GM21381 (cell line): ENCODE data around the gene DENND5B.
A peak's percentile ranks its signal among the peaks of the same experiment; 100 is the strongest.
"Not testable (repeated sequence)": the region's sequence is repeated elsewhere in the genome, so short reads cannot be mapped to it uniquely, and the experiment has no call there.

Experiments
- ATAC-seq: cut with Tn5 transposase; IDR thresholded peaks from one replicate; pipeline ENCODE4 v1.9.1; 2021; ENCODE audit warnings: mild to moderate bottlenecking, moderate library complexity; ENCODE audit not compliant: unreplicated experiment

DENND5B gene

DNA sequence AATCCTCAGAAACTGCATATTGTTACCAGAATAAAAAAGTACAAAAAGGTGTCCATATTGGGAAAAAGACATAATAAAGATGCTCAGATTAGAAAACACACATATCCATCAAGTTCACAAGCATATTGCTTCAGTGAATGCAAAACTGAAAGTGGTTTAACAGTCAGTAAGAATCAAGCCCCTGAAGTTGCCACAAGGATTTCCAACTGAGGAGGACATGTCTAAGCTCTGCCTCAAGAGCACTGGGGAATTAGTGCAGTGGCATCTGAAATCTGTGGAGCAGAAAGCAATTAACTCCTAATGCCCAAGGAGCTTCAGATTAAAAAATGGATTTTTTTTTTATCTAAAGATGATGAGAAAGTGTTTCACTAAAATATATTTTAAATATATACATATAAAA is 113.2 kb downstream of the DENND5B start:
- ATAC-seq: peak; percentile 74

DNA sequence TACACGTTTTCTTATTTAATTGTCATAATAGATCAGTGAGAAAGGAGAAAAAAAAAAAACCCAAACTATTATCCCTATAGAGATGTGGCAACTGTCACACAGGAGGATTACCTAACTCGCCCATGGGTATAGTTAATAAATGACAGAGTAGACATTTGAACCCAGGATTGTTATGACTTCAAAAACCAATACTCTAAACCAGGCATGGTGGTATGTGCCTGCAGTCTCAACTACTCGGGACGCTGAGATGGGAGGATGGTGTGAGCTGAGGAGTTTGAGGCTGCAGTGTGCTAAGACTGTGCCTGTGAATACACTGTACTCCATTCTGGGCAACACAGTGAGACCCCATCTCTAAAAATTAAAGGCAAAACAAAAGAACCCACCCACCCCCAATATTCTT is 114.5 kb downstream of the DENND5B start:
- ATAC-seq: no peak

DNA sequence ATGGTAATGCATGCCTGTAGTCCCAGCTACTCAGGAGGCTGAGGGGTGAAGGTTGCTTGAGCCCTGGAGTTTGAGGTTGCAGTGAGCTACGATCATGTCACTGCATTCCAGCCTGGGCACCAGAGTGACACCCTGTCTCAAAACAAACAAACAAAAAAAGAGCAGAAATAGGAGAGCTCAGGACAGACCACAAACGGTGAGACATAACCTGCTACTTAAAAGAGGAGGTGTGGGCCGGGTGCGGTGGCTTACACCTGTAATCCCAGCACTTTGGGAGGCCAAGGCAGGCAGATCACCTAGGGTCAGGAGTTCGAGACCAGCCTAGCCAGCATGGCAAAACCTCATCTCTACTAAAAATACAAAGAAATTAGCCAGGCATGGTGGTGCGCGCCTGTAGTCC is 115.3 kb downstream of the DENND5B start:
- ATAC-seq: not testable (repeated sequence)

DNA sequence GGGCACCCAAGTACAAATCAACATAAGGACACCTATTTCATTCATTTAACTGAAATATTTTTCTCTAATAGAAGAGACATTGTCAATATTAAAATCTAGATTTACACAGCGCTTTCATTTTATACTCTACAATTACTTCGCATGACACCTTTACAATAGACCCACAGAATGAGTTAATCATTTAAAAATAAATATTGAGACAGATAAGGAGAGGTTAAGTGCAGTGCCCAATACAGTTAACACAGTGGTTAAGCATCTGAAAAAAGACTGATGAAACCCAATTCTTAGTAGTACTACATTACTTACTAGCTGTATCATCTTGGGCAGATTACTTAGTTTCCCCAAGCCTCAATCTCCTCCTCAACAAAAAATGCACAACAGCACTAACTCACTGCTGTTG is 116.2 kb downstream of the DENND5B start:
- ATAC-seq: no peak

DNA sequence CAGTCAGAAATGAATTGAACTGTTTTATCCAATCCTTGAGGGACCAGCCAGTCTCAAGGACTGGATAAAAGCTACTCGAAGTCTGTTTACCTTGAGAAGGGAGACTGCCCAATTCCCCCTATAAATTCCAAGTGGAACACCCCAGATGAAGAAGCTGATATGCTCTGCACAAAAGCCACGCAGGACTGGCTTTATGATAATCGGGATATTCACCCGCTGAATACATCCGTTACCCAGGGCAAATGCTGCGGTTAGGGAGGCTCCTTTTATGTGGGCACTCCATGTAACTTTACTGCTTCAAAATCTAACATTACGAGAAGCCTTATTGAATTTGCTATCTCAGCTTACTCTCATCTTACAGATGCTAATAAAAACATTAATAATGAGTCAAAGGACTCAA is 119.1 kb downstream of the DENND5B start:
- no peak for ATAC-seq

DNA sequence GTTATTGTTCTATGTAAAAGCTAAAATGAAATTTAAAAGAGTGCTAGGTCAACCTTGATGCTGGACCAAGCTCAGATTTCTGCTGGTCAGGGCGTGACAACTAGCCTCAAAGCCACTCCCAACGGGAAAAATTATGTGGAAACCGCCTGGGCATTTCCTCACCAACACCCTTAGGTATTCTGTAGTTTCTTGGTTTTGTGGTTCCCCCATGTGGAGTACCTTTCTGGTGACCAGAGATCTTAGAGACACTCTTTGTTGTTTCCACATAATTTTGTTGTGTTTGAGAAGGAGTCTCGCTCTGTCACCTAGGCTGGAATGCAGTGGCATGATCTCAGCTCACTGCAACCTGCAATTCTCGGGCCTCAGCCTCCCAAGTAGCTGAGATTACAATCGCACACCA is 119.9 kb downstream of the DENND5B start:
- ATAC-seq: no peak

DNA sequence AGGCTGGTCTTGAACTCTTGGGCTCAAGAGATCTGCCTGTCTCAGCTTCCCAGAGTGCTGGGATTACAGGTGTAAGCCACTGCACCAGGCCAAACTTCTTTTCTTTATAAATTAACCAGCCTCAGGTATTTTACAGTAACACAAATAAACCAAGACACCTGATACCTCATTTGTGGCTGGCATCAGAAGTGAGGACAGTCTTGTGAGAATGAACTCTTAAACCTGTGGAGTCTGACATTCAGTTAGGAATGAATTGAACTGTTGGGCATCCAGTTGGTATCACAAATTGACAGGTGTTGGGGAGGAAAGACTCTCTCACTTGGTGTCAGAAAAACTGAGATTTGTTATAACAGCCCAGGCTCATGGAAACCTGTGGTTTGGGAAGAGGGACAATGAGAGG is 120.5 kb downstream of the DENND5B start:
- ATAC-seq: no peak

DNA sequence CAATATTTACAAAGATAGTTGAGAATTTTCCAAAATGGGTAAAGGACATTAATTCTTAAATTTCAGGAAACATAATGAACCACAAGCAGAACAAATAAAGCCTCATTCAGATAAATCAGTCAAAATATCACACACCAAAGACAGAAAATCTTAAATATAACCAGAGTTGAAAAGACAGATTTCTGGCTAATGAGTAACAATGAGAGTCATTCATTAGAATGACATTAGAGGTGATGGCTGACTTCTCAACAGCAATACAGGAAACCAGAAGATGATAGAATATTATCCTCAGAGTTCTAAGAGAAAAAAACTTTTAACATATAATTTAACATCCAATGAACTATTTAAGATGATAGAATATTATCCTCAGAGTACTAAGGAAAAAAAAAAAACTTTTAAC is 124.2 kb downstream of the DENND5B start:
- no peak for ATAC-seq

DNA sequence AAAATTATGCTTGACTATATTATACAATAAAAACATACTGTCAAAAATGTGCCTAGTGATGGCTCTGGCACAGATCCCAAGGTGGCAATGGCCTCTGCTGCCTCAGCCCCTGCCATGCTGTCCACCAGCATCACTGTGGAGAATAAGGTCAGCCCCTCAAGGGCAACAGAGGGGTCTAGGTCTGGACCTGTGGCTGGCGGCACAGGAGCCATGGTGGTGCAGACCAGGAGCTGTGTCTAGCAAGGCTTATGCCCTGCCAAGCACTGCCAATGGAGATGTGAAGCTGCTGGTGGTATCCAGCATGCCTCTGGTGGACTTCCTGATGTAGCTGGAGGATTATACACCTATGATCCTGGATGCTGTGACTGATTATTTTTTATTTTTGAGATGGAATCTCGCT is 125.9 kb downstream of the DENND5B start:
- ATAC-seq: no peak

DNA sequence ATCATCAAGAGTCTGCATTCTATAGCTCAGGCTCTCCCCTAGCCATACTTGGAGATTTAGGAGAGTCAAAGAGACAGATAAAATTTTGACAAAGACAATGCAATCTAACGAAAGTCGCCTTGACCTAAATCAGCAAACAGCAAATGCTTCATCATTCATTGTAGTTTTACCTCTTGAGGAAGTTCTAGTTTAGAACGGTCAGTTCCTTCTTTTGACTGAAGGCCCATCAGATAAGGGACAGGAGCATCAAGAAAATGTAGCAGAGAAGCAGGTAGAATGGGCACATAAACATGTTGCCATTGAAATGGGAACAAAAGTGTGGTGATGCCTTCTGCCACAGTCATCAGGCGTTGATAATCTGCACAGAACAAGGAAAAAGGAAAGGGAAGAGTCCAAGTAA is 130.9 kb downstream of the DENND5B start:
- ATAC-seq: no peak

DNA sequence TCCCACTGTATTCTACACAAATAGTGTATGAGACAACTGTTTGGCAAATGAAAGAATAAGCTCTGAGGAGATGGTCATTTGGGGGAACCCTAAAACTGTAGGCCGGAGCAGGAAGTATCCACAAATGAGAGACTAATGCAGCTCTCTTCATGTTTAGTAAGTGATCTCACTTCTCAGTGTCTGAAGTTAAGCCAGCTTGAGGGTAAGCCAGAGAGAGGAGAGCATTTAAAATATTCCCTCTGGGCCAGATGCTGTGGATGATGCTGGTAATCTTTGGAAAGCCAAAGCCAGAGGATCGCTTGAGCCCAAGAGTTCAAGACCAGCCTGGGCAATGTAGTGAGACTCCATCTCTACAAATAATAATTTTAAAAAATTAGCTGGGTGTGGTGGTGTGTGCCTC is 134.4 kb downstream of the DENND5B start:
- no peak for ATAC-seq

DNA sequence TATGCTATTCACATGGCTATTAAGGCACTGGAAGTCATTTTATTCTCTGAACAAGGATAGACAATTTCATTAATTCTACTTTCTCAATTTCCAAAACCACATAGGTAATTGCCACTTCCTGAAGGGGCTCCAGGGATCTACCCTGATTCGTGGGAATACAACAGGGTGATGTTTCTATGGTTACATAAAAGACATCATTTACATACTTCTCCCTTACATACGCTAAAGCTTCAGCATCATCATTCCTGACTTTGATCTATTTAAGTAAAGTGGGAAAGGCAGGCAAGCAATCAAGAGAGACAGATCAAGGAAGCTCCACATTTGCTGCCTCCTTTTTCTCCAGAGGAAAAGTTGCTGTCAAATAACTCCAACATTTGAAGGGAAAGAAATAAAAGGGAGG is 146.2 kb downstream of the DENND5B start:
- no peak for ATAC-seq

DNA sequence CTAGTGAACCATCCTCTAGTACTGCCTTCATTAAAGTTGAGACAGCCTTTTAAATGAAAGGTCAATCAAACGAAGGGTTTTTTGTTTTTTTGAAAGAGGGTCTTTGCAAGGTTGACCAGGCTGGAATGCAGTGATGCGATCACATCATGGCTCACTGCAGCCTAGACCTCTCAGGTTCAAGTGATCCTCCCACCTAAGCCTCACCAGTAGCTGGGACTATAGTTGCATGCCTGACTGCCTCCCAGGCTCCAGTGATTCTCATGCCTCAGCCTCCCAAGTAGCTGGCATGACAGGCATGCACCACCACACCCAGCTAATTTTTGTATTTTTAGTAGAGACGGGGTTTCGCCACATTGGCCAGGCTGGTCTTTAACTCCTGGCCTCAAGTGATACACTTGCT is 150.3 kb downstream of the DENND5B start:
- no peak for ATAC-seq

DNA sequence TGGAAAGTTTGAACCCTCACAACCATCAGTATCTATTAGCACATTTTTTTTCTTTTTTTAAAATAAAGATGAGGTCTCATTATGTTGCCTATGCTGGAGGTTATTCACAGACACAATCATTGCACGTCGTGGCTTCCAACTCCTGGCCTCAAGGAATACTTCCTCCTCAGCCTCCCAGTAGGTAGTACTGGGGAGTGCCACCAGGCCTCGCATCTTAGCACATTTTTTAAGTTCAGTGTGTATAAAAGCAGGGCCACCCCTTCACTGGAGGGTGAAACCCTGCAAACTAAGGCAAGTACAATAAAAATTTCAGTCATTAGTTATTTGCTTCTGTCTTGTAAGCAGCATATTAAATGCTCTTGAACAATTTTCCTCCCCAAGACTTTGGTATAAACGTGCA is 150.8 kb downstream of the DENND5B start:
- ATAC-seq: no peak

DNA sequence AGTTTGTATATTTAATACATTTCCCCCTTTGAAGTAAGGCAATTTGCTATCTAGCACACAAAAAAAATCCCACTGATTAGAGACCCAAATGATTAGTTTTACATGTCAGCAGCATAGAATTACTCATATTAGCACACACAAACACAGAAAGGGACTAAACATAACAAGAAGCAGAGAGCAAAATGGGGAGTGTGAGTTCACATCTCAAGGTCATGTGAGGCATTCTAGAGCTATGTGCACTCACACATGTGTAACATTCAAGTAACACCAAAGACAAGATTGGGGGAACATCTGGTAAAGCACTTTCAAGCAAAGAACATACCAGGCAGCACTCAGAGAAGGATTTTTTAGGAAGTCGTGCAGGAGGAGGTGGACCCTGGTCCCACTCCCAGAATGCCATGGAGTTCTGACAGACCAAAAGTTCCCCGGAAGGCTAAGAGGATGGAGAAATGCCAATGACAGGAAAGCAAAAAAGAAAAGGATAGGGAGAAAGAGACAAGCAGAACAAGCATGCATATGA is 159.2 kb downstream of the DENND5B start:
- ATAC-seq: no peak

DNA sequence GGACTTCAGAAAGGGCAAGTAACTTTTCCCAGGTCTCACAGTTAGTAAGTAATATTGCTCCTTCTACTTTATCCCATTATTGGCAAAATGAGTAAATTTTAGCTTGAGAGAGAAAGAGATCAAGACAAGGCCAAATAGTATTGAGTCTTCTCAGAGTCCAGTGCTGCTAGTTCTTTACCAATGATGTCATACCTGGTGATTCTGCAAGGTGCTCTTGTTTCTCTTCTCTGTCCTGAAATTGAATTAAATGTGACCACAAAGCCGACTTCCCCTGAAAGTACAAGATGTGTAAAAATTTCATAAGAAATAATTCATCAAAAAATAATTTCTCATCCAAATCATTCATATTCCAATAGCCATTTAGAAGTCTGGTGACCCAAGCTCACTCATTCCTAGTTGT is 167.5 kb downstream of the DENND5B start:
- no peak for ATAC-seq

DNA sequence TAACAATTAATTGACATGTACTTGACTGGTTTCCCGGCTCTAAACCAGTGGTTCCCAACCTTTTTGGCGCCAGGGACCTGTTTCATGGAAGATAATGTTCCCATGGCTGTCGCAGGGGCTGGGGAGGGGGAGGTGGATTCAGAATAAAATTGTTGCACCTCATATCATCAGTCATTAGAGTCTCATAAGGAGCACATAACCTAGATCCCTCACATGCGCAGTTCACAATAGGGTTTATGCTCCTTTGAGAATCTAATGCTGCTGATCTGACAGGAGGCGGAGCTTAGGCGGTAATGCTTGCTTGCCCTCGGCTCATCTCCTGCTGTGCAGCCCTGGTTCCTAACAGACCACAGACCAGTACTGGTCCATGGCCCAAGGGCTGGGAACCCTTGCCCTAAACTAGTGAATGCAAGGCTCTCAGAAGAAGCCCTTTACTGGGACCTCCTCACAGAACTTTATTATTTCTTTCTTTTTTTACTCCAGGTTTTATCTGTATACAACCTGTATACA is 178.6 kb downstream of the DENND5B start:
- no peak for ATAC-seq

DNA sequence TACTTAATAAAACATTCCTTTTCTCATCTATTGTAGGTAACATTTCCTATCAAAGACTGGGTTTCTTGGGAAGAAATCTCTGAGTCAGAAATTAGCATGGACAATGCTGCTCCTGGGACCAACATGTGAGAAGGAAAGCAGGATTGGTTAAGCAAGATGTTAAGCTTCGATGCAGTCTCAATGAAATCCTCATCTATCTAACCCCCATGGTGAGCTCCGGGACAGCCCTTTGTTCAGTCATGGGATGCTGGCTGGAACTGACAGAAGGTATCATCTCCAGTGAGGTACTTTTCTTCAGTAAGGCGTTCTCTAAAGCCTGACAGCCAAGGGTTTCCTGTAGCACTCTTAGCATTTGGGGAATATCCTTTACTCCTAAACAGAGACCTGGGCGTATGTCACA is 182.2 kb downstream of the DENND5B start:
- no peak for ATAC-seq

DNA sequence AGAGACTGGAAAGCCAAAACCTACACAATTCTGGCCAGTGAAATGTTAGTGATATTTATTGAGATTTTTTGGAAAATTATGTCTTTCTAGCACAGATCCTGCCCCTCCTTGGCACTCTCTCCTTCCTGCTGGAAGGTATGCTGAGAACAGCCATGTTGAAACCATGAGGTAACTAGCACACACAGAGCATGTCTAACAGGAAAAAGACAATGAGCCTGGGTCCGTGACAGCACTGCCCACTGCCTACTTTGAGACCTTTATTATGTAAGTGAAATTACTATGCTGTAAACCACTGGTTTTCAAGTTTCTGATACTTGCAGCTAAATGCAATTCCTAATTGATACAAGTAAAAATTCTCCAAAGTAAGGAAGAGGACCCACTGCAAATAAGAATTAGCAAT is 183.4 kb downstream of the DENND5B start:
- ATAC-seq: no peak

DNA sequence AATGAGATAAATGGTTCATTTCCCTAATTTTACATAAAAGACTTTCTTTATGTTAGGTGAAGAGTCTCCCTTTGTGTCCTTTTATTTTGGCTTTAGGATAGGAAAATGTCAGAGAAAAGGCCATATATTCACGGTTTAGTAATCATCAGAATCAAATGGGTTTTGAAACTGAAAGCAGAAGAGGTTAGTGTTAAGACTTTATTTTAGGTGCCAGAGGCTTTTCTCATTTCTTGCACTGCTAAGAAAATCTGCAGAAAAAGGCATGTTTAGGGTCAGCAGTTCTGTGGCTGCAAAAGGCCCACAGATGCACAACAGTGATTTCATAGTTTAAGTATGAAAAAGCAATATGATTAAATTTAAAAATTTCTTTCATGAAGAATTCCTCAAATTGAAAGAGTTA is 184.6 kb downstream of the DENND5B start:
- peak; percentile 76 for ATAC-seq

DNA sequence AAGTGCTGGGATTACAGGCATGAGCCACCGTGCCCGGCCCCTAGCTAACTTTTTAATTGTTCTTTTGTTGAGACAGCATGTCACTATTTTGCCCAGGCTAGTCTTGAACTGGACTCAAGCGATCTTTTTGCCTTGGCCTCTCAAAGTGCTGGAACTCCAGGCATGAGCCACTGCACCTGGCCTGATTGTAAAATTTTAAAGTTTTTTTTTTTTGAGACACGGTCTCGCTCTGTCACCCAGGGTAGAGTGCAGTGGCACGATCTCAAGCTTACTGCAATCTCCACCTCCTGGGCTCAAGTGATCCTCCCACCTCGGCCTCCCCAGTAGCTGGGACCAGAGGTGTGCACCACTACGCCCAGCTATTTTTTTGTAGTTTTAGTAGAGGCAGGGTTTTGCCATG is 185.9 kb downstream of the DENND5B start:
- no peak for ATAC-seq

DNA sequence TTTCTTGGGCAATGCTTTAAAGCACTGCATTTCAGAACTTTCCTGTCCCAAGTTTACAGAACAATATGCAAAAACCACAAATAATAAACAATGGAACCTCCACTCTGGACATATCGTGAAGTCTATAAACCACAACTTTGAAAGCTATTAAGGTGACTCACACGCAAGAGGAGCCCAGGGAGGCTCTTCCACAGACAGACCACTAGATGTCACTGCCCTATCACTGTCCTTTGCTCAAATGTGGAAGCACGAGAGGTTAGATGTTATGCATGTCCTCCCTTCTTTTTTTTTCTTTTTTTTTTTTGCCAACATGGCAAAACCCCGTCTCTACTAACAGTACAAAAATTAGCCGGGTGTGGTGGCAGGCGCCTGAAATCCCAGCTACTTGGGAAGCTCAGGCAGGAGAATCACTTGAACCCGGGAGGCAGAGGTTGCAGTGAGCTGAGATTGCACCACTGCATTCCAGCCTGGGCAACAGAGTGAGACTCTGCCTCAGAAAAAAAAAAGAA is 187.8 kb downstream of the DENND5B start:
- ATAC-seq: peak; percentile 71

DNA sequence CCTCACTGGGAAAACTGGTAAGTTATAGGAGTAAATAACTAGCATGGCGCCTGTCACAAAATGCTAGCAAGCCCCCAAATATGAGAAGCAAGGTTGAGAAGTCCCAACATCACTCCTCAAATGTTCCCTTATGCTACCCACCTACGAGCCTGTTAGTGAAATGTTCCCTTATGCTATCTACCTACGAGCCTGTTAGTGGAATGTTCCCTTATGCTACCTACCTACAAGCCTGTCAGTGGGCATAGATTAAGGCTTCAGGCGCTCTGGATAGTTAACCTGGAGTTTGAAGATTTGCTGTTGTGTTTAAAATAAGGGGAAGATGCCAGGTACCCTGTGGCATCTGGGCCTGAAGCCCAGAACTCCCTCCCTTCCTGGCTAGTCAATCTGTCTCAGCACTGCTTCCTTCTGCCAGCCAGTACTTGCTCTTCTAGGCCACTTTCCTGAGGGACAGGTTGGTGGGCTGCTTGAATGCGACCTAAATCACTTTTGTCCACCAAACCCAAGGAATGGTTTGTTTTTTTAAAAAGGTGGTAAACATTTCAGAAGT is 197.9 kb downstream of the DENND5B start:
- ATAC-seq: no peak
